ENCODE data around the gene HTR1E. TPM values are rescaled to one million over a fixed set of nuclear protein-coding genes. Genes with fewer than 3 reads are reported as not detected.
"Not testable (repeated sequence)": the region's sequence is repeated elsewhere in the genome, so short reads cannot be mapped to it uniquely, and the experiment has no call there.

The HTR1E gene, protein sequence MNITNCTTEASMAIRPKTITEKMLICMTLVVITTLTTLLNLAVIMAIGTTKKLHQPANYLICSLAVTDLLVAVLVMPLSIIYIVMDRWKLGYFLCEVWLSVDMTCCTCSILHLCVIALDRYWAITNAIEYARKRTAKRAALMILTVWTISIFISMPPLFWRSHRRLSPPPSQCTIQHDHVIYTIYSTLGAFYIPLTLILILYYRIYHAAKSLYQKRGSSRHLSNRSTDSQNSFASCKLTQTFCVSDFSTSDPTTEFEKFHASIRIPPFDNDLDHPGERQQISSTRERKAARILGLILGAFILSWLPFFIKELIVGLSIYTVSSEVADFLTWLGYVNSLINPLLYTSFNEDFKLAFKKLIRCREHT
- total RNA-seq (2021) (not detected in 2 replicates), Bru-seq, nascent RNA (percentile 6 among the genes with signal in this experiment), BruChase-seq, experiment 1, labeled RNA remaining after a 2-hour chase (percentile 6 among the genes with signal in this experiment), BruChase-seq, experiment 2, labeled RNA remaining after a 6-hour chase (percentile 3 among the genes with signal in this experiment)
- long read RNA-seq = 0 reads

DNA sequence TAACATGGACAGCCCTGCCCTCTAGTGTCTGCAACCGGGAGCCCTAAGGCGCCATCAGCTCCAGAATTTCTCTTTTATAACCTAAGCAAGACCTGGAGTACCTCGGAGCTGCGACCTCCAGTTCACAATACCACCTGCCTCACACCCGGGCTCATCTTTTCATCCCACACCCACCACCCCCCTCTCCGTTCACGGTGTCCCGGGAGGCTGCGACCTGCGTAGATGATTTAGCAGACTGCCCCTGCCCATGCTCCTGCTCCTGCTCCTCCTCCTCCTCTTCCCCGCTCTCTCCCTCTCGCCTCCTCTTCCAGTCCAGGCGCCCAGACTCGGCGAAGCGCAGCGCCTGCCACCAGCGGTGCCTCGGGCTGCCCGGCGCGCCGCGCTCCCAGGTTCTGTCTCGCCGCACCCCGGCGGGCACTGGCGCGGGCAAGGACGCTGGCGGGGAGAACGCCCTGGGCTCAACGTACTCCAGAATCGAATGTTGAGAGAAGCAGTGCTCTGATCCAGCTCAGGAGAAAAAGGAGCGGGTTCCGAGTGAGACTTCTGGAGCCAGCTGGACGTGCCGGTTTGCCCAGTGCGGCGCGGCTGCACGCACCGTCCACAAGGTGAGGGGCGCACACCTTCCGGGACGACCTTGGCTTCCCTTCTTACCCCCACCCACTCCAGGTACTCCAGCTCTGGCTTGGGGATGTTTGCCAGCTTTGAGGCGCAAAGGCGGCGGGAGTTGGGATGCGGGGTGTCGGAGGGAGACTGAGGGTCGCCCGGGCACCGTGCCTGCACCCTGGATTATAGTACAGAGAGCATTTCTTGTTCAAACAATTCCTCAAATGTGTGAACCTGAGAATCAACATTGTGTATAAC lies at the start of gene HTR1E:
Gene HTR1E (plus strand): TSS at position 310 of the 861 bp plus-strand sequence. CDS start 77,807 bp downstream, outside the sequence.
- no TSS peak for BruUV-seq (replicated peaks)
- Histone ChIP-seq H3K4me3 (ENCODE audit: low read depth, low read length, poor library complexity, severe bottlenecking) (peak within 1 kb of the TSS; percentile 23), H3K36me3 (ENCODE audit: insufficient read depth, low read length, poor library complexity, severe bottlenecking) (no peaks in the 10 kb centered on the region), H3K27ac (ENCODE audit: low read depth, low read length, poor library complexity, severe bottlenecking) (no peak within 1 kb of the TSS), H3K9me3 (ENCODE audit: low read depth, low read length, poor library complexity, severe bottlenecking) (no peaks in the 10 kb centered on the region), H3K27me3 (replicated peaks; ENCODE audit: insufficient read depth, low read depth, low read length, poor library complexity) (peaks cover 77% of the 10 kb centered on the region), H3K4me1 (ENCODE audit: insufficient read depth, low read length, poor library complexity, severe bottlenecking) (no peaks in the 10 kb centered on the region)
- intact Hi-C loops (cut with micrococcal nuclease; ENCODE audit: unreplicated experiment) = loop anchor here (2.0 to 10.0 kb wide), 2 partner anchors 1015 to 1163 kb away; no protein-coding TSS in a partner anchor
- TF ChIP-seq, protein P1, sequence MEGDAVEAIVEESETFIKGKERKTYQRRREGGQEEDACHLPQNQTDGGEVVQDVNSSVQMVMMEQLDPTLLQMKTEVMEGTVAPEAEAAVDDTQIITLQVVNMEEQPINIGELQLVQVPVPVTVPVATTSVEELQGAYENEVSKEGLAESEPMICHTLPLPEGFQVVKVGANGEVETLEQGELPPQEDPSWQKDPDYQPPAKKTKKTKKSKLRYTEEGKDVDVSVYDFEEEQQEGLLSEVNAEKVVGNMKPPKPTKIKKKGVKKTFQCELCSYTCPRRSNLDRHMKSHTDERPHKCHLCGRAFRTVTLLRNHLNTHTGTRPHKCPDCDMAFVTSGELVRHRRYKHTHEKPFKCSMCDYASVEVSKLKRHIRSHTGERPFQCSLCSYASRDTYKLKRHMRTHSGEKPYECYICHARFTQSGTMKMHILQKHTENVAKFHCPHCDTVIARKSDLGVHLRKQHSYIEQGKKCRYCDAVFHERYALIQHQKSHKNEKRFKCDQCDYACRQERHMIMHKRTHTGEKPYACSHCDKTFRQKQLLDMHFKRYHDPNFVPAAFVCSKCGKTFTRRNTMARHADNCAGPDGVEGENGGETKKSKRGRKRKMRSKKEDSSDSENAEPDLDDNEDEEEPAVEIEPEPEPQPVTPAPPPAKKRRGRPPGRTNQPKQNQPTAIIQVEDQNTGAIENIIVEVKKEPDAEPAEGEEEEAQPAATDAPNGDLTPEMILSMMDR (conservative IDR thresholded peaks at IDR 0.05; ENCODE audit: low read depth, low read length) = peak; percentile 69
- peak; percentile 89 for TF ChIP-seq EZH2 (IDR thresholded peaks at IDR 0.05; ENCODE audit: borderline replicate concordance, low read depth, low read length, poor library complexity, severe bottlenecking)
- ChIA-PET CTCF (interaction anchor here (0.6 to 1.2 kb wide), 4 partner anchors 24 to 1278 kb away, joined by 3 to 4 read pairs (median 3); no protein-coding TSS in a partner anchor), POLR2A (ENCODE audit: low non-redundant PET) (no interaction called here)
- DNase-seq (ENCODE audit: low spot score) = peak; percentile 56

DNA sequence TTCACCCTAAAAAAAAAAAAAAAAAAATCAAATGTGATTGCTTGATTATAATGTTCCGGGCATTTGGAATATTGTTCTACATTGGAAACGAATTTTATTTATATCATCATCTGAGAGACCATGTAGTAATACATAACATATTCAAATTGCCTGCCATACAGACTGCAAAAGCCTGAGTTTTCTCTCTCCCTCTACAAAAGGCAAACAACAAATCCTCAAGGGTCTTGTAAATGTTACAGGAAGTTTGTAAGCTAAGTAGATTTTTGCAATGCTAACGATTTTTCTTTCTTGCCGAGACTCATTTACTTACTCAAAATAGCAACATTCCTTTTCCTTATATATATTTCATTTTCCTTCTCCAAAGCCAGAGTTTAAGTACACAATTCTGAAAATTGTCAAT lies 49.0 kb upstream of the HTR1E start:
- intact Hi-C loops (cut with micrococcal nuclease; ENCODE audit: unreplicated experiment) = no loop called here
- Histone ChIP-seq H3K36me3 (ENCODE audit: insufficient read depth, low read length, poor library complexity, severe bottlenecking) (no peaks in the 10 kb centered on the region), H3K27me3 (replicated peaks; ENCODE audit: insufficient read depth, low read depth, low read length, poor library complexity) (no peaks in the 10 kb centered on the region), H3K27ac (ENCODE audit: low read depth, low read length, poor library complexity, severe bottlenecking) (no peak overlapping the region), H3K4me1 (ENCODE audit: insufficient read depth, low read length, poor library complexity, severe bottlenecking) (no peaks in the 10 kb centered on the region), H3K4me3 (ENCODE audit: low read depth, low read length, poor library complexity, severe bottlenecking) (no peak overlapping the region), H3K9me3 (ENCODE audit: low read depth, low read length, poor library complexity, severe bottlenecking) (no peaks in the 10 kb centered on the region)
- BruUV-seq (replicated peaks) = no TSS peak
- peak; percentile 10 for DNase-seq (ENCODE audit: low spot score)
- ChIA-PET POLR2A (ENCODE audit: low non-redundant PET) (no interaction called here), CTCF (no interaction called here)
- TF ChIP-seq, protein P1 (conservative IDR thresholded peaks at IDR 0.05; ENCODE audit: low read depth, low read length) = no peak
- no peak for TF ChIP-seq EZH2 (IDR thresholded peaks at IDR 0.05; ENCODE audit: borderline replicate concordance, low read depth, low read length, poor library complexity, severe bottlenecking)

DNA sequence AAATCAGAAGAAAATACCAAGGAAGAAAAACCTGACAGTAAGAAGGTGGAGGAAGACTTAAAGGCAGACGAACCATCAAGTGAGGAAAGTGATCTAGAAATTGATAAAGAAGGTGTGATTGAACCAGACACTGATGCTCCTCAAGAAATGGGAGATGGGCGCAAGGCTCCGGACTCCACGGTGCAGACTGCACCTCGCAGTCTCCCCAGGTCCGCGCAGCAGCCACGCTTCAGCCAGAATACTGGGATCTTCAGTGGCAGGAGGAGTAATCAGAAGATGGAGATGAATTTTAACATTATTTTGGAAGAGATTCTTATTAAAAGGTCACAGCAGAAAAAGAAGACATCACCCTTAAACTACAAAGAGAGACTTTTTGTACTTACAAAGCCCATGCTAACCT lies 40.1 kb upstream of the HTR1E start:
- POLR2A ChIA-PET (ENCODE audit: low non-redundant PET); H3K27me3 ChIP-seq (replicated peaks; ENCODE audit: insufficient read depth, low read depth, low read length, poor library complexity); BruUV-seq (replicated peaks); H3K4me1 ChIP-seq (ENCODE audit: insufficient read depth, low read length, poor library complexity, severe bottlenecking); H3K4me3 ChIP-seq (ENCODE audit: low read depth, low read length, poor library complexity, severe bottlenecking); H3K9me3 ChIP-seq (ENCODE audit: low read depth, low read length, poor library complexity, severe bottlenecking); H3K27ac ChIP-seq (ENCODE audit: low read depth, low read length, poor library complexity, severe bottlenecking); intact Hi-C loops (cut with micrococcal nuclease; ENCODE audit: unreplicated experiment); H3K36me3 ChIP-seq (ENCODE audit: insufficient read depth, low read length, poor library complexity, severe bottlenecking); DNase-seq (ENCODE audit: low spot score); CTCF ChIA-PET: not testable (repeated sequence)
